Measurements from ENCODE around the gene STAM.

STAM gene

DNA sequence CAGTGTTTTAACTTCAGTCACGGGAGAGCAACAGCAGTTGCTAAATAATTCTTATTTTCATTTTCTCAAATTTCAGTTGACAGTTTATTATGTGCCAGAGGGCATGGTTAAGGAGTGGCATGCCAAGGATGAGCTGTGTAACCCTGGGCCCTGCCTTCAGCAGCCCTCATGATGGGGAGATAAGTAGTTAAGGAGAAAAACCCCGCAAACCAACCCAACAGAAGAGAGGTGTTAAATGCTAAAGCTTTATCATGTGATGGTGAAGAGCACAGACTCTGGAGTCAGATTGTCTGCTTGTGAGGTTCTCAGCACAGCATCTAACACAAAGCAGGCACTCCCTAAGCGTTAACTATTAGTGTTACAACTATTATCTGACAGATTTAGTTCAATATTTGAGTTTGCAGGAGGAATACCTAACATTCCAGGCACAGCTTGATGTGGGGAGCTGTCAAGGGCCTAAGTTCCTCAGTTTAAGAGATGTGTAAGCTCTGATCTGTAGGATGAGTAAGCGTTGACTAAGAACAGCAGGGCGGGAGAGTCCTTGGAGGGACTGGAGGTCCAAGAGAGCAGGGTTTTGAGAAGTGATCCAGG is 29.6 kb downstream of the STAM start:
- in situ Hi-C loops (cut with MboI; ENCODE audit: low sequenced_read_pairs) = no loop called here

DNA sequence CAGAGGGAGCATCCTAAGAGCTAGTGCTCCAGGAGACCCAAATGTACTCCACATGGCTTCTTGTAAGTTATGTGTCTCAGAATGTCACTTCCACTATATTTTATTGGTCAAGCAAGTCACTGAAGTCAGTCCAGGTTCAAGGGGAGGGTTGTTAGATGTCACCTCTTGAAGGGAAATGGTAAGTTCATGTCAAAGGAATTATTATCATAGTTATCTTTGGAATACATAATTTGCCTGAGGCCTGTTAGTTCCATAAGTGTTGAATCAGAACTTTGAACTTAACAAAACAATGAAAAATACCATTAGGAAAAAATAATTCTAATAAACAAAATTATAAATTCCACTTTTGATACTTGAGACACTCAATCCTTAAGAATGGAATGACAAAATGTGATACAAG is 30.6 kb downstream of the STAM start:
- in situ Hi-C loops (cut with MboI; ENCODE audit: low sequenced_read_pairs) = no loop called here

DNA sequence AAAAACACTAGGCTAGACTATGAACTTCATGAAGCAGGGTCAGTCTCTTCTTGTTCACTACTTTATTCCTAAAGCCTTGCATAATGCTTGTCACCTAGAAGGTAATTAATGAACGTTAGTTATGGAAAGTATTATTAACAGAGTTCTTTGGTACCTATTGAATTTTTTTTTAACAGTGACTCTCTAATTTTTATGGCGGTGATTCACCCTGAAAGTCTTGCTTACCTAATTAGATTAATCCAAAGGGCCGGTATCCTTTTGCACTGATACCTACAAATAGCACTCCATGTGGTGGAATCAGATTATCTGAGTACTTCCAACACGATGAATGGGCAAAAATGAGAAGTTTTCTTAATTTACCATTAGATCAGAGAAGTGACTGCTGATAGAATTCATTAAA is 31.7 kb downstream of the STAM start:
- in situ Hi-C loops (cut with MboI; ENCODE audit: low sequenced_read_pairs) = no loop called here

DNA sequence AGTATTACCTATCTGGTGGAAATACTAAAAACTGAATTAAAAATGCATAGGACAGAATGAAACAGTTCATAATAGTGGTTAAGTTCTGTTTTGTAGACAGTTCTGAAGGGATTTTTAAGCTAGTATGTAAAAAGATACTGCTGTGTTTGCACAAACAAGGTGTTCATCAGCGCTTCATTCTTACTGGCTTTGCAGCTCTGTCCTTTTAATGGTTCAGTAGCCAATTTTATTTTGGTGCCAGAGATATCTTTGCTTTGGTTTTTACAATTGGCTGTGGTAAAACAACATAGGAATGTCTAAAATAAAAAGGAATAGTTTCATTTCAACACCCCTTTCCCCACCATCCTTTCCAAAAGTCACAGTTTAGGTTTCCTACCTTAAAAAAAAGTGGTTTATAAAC is 33.0 kb downstream of the STAM start:
- in situ Hi-C loops (cut with MboI; ENCODE audit: low sequenced_read_pairs) = no loop called here

DNA sequence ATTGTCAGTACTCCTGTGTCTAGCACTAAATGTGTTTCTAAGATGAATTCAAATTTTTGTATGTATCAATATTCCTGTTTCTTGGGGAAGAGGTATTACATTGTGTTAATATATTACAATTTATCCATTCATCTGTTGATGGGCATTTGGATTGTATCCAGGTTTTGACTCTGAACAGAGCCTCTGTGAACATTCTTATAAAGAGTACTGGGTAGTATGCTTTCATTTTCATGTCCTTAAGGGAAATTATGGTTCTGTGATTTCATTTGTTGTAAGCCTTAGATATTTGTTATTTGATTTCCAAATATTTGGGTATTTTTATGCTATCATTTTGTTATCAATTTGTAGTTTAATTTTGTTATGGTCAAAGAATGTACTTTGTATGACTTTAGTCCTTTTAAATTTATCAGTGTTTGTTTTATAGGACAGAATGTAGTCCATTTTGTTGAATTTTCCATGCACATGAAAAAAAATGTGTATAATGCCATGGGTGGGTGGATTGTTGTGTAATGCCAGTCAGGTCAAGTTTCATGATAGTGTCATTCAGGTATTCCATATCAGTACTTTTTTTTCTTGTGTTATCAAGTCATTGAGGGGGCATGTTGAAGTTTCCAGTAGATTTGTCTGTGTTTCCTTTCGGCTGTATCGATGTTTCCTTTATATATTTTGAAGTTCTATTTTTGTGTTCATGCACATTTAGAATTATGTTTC is 38.4 kb downstream of the STAM start:
- in situ Hi-C loops (cut with MboI; ENCODE audit: low sequenced_read_pairs) = no loop called here

DNA sequence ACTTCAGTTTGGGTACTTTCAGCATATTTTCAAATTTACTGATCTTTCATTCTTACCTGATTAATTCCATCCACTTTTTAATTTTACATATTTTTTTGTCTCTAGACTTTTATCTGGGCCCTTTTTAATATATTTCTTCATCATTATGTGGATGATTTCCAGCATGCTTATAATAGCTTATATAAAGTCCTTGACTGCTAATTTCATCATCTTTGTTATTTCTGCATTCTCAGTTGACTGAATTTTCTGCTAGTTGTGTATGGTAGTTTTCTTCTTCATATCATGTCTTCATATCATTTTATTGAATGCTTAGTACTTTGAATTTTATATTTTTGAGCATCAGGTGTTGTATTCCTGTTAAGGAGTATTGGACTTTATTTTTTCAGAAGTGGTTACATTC is 39.6 kb downstream of the STAM start:
- in situ Hi-C loops (cut with MboI; ENCODE audit: low sequenced_read_pairs) = no loop called here

DNA sequence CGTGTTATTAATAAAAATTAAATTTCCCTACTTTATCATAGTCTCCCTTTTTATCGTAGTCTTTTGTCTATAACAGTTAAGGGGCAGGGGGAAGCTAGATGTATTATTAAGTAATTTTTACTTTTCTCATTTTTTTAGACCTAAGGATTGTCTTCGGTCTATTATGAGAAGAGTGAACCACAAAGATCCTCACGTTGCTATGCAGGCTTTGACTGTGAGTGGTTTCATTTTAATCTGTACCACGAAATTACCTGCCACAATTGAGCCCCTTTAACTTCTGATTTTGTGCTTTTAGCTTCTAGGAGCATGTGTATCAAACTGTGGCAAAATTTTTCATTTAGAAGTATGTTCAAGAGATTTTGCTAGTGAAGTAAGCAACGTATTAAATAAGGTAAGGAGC is 40.6 kb downstream of the STAM start:
- in situ Hi-C loops (cut with MboI; ENCODE audit: low sequenced_read_pairs) = no loop called here

DNA sequence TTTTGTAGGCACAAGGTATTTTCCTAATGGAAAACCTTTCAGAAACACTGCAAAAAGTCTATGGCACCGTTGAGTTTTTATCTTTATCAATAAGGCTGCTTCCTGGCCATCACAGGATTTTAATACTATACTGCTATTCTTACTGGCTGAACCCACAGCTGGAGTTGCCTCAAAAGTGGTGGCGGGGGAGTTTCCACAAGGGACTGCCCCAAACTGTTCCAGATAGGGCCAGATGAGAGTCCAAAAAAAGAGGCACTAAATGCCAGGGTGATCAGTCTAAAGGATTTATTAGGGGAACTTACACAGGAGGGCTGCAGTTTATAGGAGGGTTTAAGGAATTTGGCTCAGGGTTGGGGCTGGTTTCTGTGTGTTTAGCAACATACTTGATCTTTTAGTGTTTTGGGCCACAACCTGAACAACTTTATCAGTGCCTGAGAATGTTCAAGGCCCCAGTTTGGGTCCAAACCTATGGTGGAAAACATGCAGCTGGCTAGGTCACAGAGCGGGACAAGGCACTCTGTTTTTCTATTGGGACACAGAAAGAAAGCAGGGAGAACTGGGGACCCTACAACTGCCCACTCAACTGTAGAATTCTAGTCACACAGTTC is 41.4 kb downstream of the STAM start:
- in situ Hi-C loops (cut with MboI; ENCODE audit: low sequenced_read_pairs) = no loop called here

DNA sequence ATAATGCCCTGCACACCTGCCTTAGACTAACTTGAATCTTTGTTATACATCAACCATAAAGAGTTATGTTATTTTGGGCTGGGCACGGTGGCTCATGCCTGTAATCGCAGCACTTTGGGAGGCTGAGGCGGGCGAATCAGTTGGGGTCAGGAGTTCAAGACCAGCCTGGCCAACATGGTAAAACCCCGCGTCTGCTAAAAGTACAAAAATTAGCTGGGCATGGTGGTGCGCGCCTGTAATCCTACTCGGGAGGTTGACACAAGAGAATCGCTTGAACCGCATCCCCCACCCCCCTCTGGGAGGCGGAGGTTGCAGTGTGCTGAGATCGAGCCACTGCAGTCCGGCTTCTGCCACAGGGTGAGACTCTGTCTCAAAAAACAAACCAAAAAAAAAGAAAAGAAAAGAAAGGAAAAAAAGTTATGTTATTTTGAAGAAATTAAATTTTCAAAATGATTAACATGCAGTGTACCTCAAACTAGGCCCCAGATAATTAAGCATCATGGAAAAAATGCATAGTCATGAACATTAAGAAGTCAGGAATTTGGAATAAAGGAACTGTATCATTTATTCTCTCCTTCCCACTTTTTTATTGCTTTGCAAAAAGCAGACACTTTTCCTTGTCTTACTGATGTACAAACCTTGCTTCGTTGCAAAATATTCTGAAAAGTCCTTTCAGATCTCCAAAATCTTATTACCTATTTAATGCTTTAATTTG is 43.3 kb downstream of the STAM start:
- in situ Hi-C loops (cut with MboI; ENCODE audit: low sequenced_read_pairs) = no loop called here

DNA sequence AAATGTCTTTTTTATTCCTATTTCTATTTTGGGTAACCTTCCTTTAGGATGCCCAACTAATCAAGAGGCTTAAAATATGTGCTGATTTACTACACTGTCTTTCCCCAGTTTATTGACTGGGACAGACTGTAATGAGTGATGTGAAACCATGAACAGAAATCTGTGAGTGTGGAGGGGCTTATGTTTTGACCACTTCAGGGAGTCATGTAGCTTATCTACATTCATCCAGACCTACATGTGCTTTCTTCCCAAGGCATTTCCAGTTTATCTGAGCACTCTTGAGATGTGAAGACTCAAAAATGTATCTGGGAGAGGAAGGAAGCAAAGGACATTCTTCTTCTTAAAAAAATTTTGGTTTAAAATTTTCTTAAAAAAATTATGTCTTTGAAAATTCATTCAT is 45.2 kb downstream of the STAM start:
- in situ Hi-C loops (cut with MboI; ENCODE audit: low sequenced_read_pairs) = no loop called here

DNA sequence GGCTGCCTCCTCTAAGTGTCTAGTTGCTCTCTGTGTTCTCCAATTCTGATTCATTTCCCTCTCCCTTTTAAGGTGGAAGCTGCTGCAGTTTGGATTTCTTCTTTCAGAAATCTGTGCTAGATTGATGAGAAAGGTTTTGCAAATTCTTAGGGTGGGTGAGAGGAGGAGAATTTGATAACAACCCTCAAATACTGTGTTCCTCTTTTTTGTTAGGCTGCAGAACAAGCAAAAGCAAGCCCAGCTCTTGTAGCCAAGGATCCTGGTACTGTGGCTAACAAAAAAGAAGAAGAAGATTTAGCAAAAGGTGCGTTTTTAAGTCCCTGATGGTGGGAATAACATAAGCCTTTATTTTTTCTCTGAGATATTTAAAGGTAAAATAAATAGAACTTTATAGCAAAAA is 49.1 kb downstream of the STAM start:
- in situ Hi-C loops (cut with MboI; ENCODE audit: low sequenced_read_pairs) = no loop called here

DNA sequence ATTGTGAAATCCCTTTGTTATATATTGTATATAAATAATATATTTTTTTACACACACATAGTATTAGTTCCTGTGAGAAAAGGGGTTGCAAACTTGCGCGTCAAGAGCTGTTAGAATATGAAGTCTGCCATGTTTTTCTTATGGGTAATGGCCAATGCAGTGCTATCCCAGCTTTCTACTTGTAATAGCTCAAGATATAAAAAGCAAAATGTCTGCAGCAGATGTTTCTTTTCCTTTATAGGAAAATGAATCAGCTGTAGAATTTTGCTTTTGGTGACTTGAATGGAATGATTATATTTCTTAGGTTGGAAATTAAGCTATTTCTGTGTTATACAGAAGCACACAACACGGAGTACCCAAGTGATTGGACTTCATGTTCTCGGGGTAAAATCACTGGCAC is 54.7 kb downstream of the STAM start:
- in situ Hi-C loops (cut with MboI; ENCODE audit: low sequenced_read_pairs) = no loop called here

DNA sequence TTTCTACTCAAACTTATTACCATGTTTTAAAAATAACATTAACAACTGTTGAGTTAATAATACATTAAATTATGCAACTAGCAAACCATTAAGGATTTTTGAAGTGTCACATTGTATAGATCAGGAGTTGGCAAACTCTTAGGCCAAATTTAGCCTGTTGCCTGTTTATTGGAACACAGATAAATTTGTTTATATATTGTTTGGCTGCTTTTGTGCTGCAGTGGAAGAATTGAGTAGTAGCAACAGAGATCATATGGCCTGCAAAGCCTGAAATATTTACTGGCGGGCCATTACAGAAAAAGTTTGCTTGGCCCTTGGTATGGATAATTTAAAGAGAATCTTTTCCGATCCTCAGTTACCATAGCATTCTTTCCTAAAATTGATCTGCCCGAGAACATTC is 57.4 kb downstream of the STAM start:
- in situ Hi-C loops (cut with MboI; ENCODE audit: low sequenced_read_pairs) = no loop called here

DNA sequence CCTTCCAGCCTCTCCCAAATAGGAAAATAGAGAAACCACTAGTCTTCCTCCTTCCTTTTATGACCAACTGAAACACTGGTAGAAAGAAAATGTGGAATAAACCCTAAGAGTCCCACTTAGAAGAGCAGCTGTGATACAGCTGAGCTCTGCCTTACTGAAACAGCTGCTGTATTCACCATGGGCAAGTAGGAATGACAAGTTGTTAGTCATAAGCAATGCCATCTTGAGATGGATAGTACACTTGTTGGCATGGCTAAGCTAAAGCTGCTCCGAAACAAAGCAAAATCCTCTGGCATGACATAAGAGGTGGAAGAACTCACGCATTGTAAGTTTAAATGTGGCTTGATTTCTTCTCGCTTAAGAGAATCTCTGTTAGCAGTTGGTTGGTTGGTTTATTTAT is 59.8 kb downstream of the STAM start:
- in situ Hi-C loops (cut with MboI; ENCODE audit: low sequenced_read_pairs) = no loop called here

DNA sequence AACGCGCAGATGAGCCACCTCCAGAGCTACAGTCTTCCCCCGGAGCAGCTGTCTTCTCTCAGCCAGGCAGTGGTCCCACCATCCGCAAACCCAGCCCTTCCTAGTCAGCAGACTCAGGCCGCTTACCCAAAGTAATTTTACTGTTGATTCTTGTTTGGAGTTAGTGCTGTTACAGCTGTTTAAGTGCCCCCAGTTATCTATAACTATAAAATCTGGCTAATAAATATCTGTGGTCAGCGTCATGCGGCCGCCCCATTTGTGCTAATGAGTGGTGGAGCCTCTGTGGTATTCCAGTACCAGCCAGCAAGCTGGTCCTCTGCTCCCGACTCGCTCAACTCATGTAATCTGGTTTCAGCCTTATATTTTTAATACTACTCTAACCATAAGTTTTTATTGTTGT is 64.9 kb downstream of the STAM start:
- in situ Hi-C loops (cut with MboI; ENCODE audit: low sequenced_read_pairs) = no loop called here

DNA sequence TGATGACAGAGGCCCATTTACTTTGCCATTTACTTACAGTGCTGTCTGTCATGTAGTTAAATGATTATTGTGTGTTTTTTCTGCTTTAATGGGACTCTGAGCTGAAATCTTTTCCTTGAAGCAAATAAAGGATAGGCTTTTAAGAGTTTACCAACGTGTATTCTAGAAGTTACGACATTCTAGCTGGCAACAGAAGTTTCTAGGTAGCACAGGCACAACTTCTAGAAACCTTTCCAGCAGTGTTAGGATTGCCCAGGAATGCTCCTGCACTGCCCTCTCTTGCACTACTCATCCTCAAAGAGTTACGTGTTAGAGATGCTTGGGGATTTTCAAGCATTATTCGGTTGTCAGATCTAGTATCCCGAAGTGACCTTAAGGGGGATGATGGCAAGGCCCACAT is 65.5 kb downstream of the STAM start:
- in situ Hi-C loops (cut with MboI; ENCODE audit: low sequenced_read_pairs) = no loop called here

DNA sequence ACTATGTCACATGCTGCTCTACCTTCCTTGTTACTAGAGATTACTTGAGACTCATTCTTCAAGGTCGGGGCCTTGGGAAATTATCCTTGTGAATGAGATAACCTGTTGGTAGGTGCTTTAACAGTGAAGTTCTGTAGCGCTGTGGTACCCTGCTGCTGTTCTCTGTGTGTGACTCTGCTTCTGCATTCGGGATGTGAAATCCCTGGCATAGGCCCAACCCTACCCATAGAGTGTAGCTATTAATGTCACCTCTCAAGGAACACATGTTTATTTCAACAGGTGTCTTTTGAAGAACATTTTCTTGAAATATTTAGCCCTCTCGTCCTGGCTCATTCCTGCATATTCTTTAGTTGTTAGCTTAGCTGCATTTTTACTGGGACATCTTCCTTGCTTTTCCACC is 66.2 kb downstream of the STAM start:
- in situ Hi-C loops (cut with MboI; ENCODE audit: low sequenced_read_pairs) = no loop called here

DNA sequence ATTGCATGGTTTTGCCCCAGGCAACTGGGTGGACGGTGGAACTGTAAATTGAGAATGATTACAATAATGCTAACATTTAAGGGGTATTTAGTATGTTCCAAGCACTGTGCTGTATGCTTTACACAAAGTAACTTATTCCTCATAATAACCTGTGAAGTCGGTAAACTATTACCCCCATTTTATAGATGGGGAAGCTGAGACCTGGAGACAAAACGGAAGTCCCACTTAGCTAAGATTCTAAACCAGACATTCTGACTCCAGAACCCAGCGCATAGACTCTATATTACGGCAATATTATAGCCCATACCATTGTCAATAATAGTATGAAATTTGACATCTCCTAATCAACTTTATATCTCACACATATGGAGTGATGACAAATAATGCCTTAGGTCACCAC is 68.1 kb downstream of the STAM start:
- in situ Hi-C loops (cut with MboI; ENCODE audit: low sequenced_read_pairs) = no loop called here

DNA sequence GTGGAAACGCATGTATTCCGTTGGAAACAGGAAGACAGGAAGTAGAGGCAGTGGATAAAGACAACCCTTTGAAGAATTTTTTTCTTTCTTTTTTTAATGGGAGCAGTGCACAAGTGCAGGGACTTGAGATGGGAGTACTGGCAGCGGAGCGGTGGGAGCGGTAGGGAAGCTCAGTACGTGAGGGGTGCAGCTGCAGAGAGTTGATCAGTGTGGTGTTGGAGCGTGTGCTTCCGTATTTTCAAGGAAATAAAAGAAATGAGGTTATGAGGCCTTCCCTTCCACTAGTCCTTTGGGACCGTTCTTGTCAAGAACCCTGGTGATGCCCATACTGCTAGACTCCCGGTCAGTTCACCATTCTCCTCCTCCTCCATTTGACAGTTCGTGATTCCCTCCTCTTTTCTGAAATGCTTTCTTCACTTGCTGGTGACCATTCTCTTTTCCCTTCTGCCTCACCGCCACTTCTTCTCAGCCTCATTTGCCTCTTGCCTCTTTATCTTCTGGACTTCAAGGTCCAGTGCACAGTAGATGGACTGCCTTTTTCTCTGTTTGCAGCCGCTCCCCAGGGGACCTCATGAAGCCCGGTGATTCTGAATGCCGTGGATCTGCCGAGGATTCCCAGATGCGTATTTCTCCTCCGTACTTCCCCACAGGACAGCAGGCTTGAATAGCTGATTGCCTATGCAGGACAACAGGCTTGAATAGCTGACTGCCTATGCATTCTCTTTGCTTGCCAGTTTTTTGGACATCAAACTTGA is 68.9 kb downstream of the STAM start:
- in situ Hi-C loops (cut with MboI; ENCODE audit: low sequenced_read_pairs) = no loop called here

DNA sequence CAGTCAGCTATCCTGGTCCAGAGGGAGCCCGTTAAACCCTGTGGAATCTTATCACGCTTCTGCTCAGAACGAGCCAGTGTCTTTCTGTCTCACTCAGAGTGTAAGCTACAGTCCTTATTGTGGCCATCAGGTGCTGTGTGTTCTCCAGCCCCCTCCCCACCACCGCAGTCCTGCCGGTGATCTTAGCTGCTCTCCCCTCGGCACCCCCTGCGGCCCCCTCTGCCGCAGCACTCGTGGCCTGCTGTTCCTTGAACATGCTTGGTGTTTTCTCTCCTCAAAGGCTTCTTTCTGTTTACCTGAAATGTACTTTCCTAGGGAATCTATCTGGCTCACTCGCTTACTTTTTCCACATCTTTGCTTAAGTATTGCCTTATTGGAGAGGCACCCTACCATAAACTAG is 69.8 kb downstream of the STAM start:
- in situ Hi-C loops (cut with MboI; ENCODE audit: low sequenced_read_pairs) = no loop called here

DNA sequence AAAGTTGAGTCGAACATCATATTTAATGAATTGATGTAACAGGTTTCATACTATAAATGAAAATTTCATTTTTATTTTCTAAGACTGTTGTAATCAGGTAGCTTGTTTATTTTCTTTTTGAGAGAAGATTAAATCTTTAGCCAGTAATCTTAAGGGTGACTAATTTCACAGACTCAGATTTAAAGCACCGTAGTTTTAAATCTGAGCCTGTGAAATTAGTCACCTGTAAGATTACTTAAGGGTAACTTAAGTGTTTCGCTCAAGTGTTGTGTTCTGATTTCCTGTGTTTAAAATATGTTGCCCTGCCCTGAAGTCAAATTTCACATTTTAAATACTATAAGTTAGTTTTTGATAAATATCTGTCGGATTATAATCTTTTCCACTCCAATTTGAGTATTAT is 72.2 kb downstream of the STAM start:
- in situ Hi-C loops (cut with MboI; ENCODE audit: low sequenced_read_pairs) = no loop called here
